ENCODE measurements around the gene CNN2.
A peak's percentile ranks its signal among the peaks of the same experiment; 100 is the strongest.

Gene CNN2

DNA sequence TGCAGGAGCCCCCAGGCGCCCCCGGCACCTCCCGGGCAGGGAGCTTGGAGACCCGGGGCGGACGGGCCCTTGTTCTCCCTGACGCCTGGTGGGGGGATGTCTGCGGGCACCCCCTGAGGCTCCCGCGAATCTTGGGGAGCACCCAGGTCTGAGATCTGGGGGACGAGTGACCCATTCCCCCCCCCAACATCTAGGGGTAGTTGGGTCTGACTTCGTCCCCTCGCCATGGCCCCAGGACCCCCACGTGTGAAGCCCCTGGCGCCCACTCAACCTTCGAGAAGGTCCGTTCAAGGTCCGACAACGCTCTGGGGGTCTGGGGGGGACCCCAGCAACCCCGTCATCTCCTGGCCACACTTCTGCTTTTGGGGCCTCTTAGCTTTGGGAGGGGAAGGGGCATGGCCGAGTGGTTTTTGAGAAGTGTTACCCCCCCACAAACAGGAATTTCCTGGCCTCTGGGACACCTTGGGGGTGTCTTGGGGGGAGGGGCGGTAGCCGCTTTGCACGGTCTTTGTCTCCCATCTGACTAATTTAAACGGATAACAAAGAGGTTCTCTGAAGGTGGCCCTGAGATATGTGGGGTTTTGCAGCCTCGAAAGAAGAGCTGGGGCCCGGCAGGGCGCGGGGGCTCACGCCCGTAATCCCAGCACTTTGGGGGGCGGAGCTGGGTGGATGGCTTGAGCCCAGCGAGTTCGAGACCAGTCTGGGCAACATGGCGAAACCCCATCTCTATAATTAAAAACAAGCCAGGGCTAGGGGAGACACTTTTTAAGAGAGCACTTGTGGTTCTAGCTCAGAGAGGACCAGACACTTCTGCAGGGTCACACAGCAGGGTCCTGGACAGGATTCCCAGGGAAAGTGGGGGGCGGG lies 608 bp downstream of the CNN2 start:
- TF ChIP-seq, protein P1, sequence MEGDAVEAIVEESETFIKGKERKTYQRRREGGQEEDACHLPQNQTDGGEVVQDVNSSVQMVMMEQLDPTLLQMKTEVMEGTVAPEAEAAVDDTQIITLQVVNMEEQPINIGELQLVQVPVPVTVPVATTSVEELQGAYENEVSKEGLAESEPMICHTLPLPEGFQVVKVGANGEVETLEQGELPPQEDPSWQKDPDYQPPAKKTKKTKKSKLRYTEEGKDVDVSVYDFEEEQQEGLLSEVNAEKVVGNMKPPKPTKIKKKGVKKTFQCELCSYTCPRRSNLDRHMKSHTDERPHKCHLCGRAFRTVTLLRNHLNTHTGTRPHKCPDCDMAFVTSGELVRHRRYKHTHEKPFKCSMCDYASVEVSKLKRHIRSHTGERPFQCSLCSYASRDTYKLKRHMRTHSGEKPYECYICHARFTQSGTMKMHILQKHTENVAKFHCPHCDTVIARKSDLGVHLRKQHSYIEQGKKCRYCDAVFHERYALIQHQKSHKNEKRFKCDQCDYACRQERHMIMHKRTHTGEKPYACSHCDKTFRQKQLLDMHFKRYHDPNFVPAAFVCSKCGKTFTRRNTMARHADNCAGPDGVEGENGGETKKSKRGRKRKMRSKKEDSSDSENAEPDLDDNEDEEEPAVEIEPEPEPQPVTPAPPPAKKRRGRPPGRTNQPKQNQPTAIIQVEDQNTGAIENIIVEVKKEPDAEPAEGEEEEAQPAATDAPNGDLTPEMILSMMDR (IDR thresholded peaks at IDR 0.05), result no peak
- TF ChIP-seq ZFX (IDR thresholded peaks at IDR 0.05; ENCODE audit: borderline replicate concordance), result no peak
- H3K27ac ChIP-seq, result peak overlapping the region; percentile 48

DNA sequence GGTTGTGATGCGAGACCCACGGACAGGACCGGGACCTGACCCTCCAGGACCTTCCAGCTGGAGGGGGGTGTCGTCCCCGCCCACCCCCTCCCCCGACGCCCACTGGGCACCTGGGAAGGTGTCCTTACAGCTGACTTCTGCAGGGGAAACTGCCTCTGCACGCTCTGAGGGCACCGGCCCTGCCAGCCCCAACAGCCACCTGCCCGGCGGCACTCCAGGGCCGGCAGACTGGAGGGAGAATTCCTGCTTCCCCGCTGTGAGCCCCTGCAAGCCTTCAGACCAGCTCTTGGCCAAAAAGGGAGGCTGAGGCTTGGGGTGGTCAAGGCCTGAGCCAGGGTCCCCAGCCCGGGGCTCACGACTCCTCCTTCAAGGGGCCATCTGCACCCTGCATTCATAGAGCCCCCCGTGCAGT lies 1.2 kb downstream of the CNN2 start:
- no peak overlapping the region for H3K27ac ChIP-seq
- TF ChIP-seq ZFX (IDR thresholded peaks at IDR 0.05; ENCODE audit: borderline replicate concordance), result no peak
- TF ChIP-seq, protein P1 (IDR thresholded peaks at IDR 0.05), result no peak

DNA sequence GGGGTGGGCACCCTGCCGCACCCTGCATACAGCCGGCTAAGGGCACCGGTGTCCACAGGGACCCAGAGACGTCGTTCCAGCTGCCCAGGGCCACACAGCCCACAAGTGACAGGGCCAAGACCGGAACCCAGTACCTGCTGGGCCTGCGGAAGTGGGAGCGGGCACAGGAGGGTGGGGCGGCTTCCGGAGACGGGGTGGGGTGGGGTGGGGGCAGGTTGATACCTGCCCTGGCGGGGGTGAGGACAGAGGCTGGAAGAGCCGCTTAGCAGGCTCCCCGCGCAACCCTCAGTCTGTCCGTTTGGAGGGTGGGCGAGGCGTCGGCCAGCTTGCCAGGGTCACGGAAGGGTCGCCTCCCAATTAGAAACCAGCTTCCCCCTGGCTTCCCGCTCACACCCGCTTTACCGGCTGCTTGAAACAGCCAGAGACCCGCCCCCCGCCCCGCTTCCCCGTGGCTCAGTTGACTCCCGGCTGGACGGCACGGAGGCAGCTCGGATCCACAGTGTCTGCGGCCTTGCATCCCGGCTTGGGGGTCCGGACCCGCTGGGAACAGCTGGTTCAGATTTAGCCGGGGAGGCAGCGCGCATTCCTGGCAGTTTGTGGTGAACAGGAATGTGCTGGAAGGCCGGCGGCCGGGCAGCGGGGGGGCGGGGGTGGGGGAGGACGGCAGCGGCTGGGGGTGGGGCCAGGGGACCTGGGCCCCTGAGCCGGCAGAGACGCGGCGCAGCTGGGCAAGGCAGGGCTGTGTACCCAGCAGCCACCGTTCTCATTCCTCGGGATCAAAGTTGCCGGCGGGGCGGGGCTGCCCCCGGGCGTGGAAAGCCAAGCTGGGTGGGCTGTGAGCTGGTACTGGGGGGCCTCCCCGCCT lies 1.9 kb downstream of the CNN2 start:
- H3K27ac ChIP-seq, result no peak overlapping the region
- TF ChIP-seq, protein P1 (IDR thresholded peaks at IDR 0.05), result no peak

DNA sequence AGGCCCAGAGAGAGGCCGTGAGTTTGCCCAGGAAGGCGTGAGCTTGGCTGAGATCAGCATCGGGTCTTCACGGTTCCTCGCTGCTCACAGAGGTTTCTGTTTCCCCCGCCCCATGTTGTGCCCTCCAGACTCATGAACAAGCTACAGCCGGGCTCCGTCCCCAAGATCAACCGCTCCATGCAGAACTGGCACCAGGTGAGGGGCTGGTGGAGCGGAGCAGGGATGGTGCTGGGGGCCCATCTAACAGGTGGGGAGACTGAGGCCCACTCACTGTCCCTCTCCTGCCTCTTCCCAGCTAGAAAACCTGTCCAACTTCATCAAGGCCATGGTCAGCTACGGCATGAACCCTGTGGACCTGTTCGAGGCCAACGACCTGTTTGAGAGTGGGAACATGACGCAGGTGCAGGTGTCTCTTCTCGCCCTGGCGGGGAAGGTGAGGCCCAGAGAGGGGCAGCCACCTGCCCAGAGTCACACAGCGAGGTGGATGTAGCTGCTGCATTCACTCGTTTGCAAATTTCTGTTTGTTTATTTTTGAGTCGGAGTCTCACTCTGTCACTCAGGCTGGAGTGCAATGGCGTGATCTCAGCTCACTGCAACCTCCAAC lies 6.0 kb downstream of the CNN2 start:
- TF ChIP-seq ZFX (IDR thresholded peaks at IDR 0.05; ENCODE audit: borderline replicate concordance), result no peak
- TF ChIP-seq, protein P1 (IDR thresholded peaks at IDR 0.05), result no peak
- no peak overlapping the region for H3K27ac ChIP-seq

DNA sequence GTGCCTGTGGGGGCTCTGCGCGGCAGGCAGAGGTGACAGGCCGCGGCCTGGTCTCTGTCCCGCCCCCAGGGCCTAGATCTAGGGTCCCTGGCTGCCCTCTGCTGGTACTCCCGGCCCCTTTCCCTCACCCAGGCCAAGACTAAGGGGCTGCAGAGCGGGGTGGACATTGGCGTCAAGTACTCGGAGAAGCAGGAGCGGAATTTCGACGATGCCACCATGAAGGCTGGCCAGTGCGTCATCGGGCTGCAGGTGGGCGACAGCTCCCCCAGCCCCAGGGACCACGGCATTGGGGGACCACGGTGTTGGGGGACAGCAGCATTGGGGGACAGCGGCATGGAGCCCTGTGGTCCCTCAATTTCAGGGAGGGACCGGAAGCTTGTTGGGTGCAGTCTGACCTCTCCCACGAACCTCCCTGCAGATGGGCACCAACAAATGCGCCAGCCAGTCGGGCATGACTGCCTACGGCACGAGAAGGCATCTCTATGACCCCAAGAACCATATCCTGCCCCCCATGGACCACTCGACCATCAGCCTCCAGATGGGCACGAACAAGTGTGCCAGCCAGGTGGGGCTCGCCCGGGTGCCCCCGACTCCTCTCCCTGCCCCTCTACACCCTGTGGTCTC lies 9.7 kb downstream of the CNN2 start:
- no peak for TF ChIP-seq ZFX (IDR thresholded peaks at IDR 0.05; ENCODE audit: borderline replicate concordance)
- TF ChIP-seq, protein P1 (IDR thresholded peaks at IDR 0.05), result no peak
- no peak overlapping the region for H3K27ac ChIP-seq

DNA sequence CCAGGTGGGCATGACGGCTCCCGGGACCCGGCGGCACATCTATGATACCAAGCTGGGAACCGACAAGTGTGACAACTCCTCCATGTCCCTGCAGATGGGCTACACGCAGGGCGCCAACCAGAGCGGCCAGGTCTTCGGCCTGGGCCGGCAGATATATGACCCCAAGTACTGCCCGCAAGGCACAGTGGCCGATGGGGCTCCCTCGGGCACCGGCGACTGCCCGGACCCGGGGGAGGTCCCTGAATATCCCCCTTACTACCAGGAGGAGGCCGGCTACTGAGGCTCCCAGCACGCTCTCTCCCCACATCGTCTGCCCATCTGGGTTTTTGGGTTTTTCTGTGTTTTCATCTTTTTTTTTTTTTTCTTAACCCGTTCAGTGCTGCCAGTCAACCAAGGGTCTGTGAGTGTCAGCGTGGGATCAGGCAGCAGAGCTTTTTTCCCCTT lies 11.2 kb downstream of the CNN2 start:
- no peak overlapping the region for H3K27ac ChIP-seq
- TF ChIP-seq ZFX (IDR thresholded peaks at IDR 0.05; ENCODE audit: borderline replicate concordance), result no peak
- TF ChIP-seq, protein P1 (IDR thresholded peaks at IDR 0.05), result no peak
